Cardiac muscle cell (in vitro differentiated cells and primary cell): ENCODE measurements around the gene CYP26C1. TPM values are rescaled to one million over a fixed set of nuclear protein-coding genes. Genes with fewer than 3 reads are reported as not detected.
A peak's percentile ranks its signal among the peaks of the same experiment; 100 is the strongest.

ENCODE experiments used
- DNase-seq, 2 donors: peaks; one replicate each; pipeline versions ENCODE4 v3.0.0 to v3.0.0-alpha.2; 2010 to 2017; ENCODE audit warnings: low read depth in 1 of 2, low spot score in 1 of 2
- H3K27ac ChIP-seq: fragments of 200-600 bp; sonication (generic); 2 replicates; pipeline ENCODE4 v1.5.1; 2016
- H3K27me3 ChIP-seq: fragments of 200-600 bp; sonication (generic); 2 replicates; pipeline ENCODE4 v1.6.0; 2016; ENCODE audit warnings: control low read depth
- H3K36me3 ChIP-seq: fragments of 200-600 bp; sonication (generic); 2 replicates; pipeline ENCODE4 v1.5.1; 2016; ENCODE audit warnings: control low read depth
- H3K4me1 ChIP-seq: fragments of 200-600 bp; sonication (generic); 2 replicates; pipeline ENCODE4 v1.8.1; 2017; ENCODE audit warnings: low read depth, mild to moderate bottlenecking, mixed run types
- H3K4me3 ChIP-seq: fragments of 200-600 bp; sonication (generic); 2 replicates; pipeline ENCODE4 v1.5.1; 2016; ENCODE audit warnings: mild to moderate bottlenecking
- H3K9me3 ChIP-seq: fragments of 200-600 bp; sonication (generic); 2 replicates; pipeline ENCODE4 v1.5.1; 2017; ENCODE audit warnings: low read depth, mild to moderate bottlenecking, control low read depth
- CTCF ChIP-seq: IDR thresholded peaks from 2 replicates; pipeline ENCODE4 v1.5.1; 2012; ENCODE audit warnings: low read depth, mild to moderate bottlenecking, low read length
- polyA plus RNA-seq: library from polyadenylated mRNA; unstranded; fragments of >200 nt; fragmentation: Nextera tagmentation; extraction: Ambion mirVana; gene quantifications from 2 replicates; pipeline ENCODE4 v1.2.1, GENCODE V29; 2016
- total RNA-seq: library from RNA; depleted of rRNA; stranded (reverse); fragments of >200 nt; gene quantifications from 2 replicates; pipeline ENCODE4 v1.2.3, GENCODE V29; 2016

CYP26C1 gene
- total and polyA plus RNA-seq, 2 experiments from 2014 or later, result 0.06 TPM

DNA sequence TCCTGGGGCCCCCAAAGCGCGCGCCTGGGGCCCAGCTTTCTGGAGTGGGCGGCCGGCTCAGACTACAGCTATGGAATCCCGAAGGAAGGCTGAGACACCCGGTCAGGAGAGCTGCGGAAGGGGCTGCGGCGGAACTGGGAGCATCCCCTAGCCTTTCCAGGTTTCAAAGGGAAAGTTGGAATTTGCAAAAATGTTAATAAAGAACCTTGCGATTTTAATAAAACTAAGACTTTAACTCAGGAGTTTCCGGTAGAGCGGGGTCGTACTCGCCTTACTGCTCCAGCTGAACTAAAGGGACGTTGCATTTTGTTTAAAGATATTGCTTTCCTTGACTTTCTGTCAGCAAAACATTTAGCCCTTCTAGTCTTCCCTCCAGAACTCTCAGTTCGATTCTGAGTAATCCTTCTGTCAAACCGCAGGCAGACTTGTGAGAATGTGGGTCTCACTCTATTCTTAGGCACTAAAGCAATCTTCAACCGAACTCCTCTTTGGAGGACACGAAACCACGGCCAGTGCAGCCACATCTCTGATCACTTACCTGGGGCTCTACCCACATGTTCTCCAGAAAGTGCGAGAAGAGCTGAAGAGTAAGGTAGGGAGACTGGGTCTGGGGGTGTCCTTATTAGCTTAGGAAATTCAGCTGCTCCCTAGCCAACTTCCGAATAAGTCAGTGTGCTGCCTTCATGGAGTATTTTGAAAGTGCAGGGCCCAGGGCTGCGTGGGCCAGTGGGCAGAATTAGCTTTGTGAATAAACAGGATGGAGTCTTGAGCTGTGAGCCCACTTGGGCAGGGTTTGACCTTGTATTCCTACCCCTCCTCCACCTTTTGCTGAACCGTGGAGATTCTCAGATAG is 15.0 kb downstream of the CYP26C1 start:
- Histone ChIP-seq H3K27me3 (peaks cover 61% of the 10 kb centered on the region), H3K4me1 (peaks cover 9% of the 10 kb centered on the region), H3K4me3 (peak overlapping the region; percentile 54)

GRCh38 chr10:93076871-93077270 is 16.3 kb downstream of the CYP26C1 start:
- TF ChIP-seq CTCF, result no peak
- peaks cover 9% of the 10 kb centered on the region for H3K4me1 ChIP-seq
- peaks cover 52% of the 10 kb centered on the region for H3K27me3 ChIP-seq

More for the DNA sequence above, 15.0 kb downstream of the CYP26C1 start:
- H3K36me3 ChIP-seq, result no peaks in the 10 kb centered on the region
- no peak for TF ChIP-seq CTCF
- H3K27ac ChIP-seq, result no peak overlapping the region
- no peak for DNase-seq
- H3K9me3 ChIP-seq, result no peaks in the 10 kb centered on the region

DNA sequence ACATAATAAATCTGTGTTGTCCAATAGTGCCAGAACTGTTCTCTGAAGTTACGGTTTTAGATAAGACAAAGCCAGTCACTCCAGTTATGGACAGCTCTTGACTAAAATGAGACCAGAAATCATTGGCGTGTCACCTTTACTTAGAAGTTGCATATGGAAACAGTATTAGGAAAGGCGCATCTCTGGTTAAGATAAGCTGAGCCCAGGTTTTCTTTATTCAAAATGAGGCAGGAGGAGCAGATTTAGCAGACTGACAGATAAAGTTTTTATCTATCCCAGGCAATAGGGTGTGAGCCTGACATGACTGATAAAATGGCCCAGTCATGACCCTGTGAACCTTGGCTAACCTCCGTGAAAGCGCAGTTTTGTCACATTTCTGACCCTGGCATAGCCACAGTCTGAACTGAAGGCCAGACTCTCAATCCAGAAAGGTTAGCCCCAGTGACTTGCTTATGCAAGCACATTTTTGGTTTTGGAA is 17.3 kb downstream of the CYP26C1 start:
- no peak for DNase-seq
- Histone ChIP-seq H3K9me3 (no peaks in the 10 kb centered on the region), H3K4me1 (peaks cover 9% of the 10 kb centered on the region), H3K27me3 (peaks cover 42% of the 10 kb centered on the region), H3K36me3 (no peaks in the 10 kb centered on the region), H3K27ac (no peak overlapping the region), H3K4me3 (no peak overlapping the region)
- TF ChIP-seq CTCF, result no peak

More at GRCh38 chr10:93076871-93077270, 16.3 kb downstream of the CYP26C1 start:
- H3K36me3 ChIP-seq, result no peaks in the 10 kb centered on the region
- H3K4me3 ChIP-seq, result no peak overlapping the region
- H3K27ac ChIP-seq, result no peak overlapping the region
- DNase-seq, result no peak
- no peaks in the 10 kb centered on the region for H3K9me3 ChIP-seq

GRCh38 chr10:93079663-93080349 is 19.2 kb downstream of the CYP26C1 start:
- TF ChIP-seq CTCF, result no peak
- peaks cover 23% of the 10 kb centered on the region for H3K27me3 ChIP-seq
- peaks cover 9% of the 10 kb centered on the region for H3K4me1 ChIP-seq
- no peaks in the 10 kb centered on the region for H3K9me3 ChIP-seq
- no peak overlapping the region for H3K4me3 ChIP-seq
- no peak overlapping the region for H3K27ac ChIP-seq
- H3K36me3 ChIP-seq, result no peaks in the 10 kb centered on the region
- no peak for DNase-seq

GRCh38 chr10:93080350-93081046 is 19.9 kb downstream of the CYP26C1 start:
- peak; percentile 87 for TF ChIP-seq CTCF
- Histone ChIP-seq H3K27me3 (peaks cover 16% of the 10 kb centered on the region), H3K36me3 (no peaks in the 10 kb centered on the region), H3K27ac (no peak overlapping the region), H3K9me3 (no peaks in the 10 kb centered on the region), H3K4me3 (no peak overlapping the region), H3K4me1 (peaks cover 6% of the 10 kb centered on the region)
- peak; percentile 63 to 67 for DNase-seq
